K562 (cell line): Measurements from ENCODE around the gene LAMA3. TPM values are rescaled to one million over a fixed set of nuclear protein-coding genes. Genes with fewer than 3 reads are reported as not detected.

Source experiments
- ATAC-seq: fragments of 200-7000 bp; cut with Tn5 transposase; 3 replicates; pipeline ENCODE4 v1.9.1; 2020; ENCODE audit warnings: moderate library complexity
- BruUV-seq: library from RNA; stranded (reverse); fragments of 400-500 nt; replicated peaks from 2 replicates; lab custom pipeline; 2021; lab: Mats Ljungman, UMichigan
- CTCF ChIA-PET: fragments of 300-600 bp; formaldehyde crosslinking; extraction: SDS; loops from one replicate; lab custom pipeline; 2021; ENCODE audit warnings: low intra/inter-chr PET ratio; lab: Yijun Ruan, JAX
- POLR2A ChIA-PET: fragments of 300-600, 350-650 bp; sonication (Branson Sonifier 250); formaldehyde crosslinking; extraction: SDS; loops from one replicate; lab custom pipeline; 2021; ENCODE audit warnings: antibody characterized with exemption, inconsistent platforms; lab: Yijun Ruan, JAX
- DNase-seq, 4 experiments: peaks; one replicate each; pipeline versions ENCODE4 v3.0.0 to v3.0.0-alpha.2; 2011 to 2018; ENCODE audit warnings: low spot score in 3 of 4, mixed read lengths in 3 of 4; ENCODE audit errors: extremely low read depth in 1 of 4
- FAIRE-seq: peaks from 2 replicates; lab custom pipeline; 2011; peaks lifted over from hg19 to GRCh38; lab: Jason Lieb, UNC
- H2AFZ ChIP-seq: 2 replicates; pipeline ENCODE4 v1.6.0; 2011; ENCODE audit warnings: low read depth, low read length, control low read depth, inconsistent platforms
- H3K27ac ChIP-seq: fragments of 200-600 bp; 3 replicates; pipeline ENCODE4 v1.8.0; 2011; ENCODE audit warnings: low read depth, mild to moderate bottlenecking, control low read depth, inconsistent platforms, low read length, moderate library complexity, mixed read lengths; ENCODE audit errors: extremely low read depth
- H3K27me3 ChIP-seq, 2 experiments: fragments of 300-600 bp in 1 of 2; 2 replicates in 1 of 2; 3 replicates in 1 of 2; pipeline versions ENCODE4 v1.6.0 to v1.8.0; 2011; ENCODE audit warnings: inconsistent platforms in 2 of 2, low read length in 2 of 2, mild to moderate bottlenecking in 1 of 2, mixed read lengths in 1 of 2, moderate library complexity in 1 of 2; ENCODE audit not compliant: control insufficient read depth in 2 of 2, insufficient read depth in 2 of 2
- H3K36me3 ChIP-seq: fragments of 300-600 bp; 3 replicates; pipeline ENCODE4 v1.8.0; 2011; ENCODE audit warnings: mild to moderate bottlenecking, low read length, inconsistent platforms; ENCODE audit not compliant: control insufficient read depth, insufficient read depth
- H3K4me1 ChIP-seq, 2 experiments: fragments of 200-600 bp in 1 of 2; replicated peaks in 1 of 2; 2 replicates in 1 of 2; 3 replicates in 1 of 2; pipeline versions ENCODE4 v1.5.1 to v1.8.0; 2011; ENCODE audit warnings: inconsistent platforms in 2 of 2, low read length in 2 of 2, mild to moderate bottlenecking in 1 of 2, mixed read lengths in 1 of 2, moderate library complexity in 1 of 2; ENCODE audit not compliant: control insufficient read depth in 2 of 2, insufficient read depth in 2 of 2
- H3K4me2 ChIP-seq: 2 replicates; pipeline ENCODE4 v1.6.1; 2011; ENCODE audit warnings: low read length, control low read depth, inconsistent platforms, mixed read lengths; ENCODE audit not compliant: insufficient read depth
- H3K4me3 ChIP-seq: fragments of 200-600 bp; sonication (generic), shearing (Covaris generic); 2 replicates; pipeline ENCODE4 v1.5.1; 2016; ENCODE audit warnings: control low read depth, inconsistent platforms
- H3K79me2 ChIP-seq: fragments of 200-600 bp; 3 replicates; pipeline ENCODE4 v1.8.0; 2011; ENCODE audit warnings: low read length, inconsistent platforms; ENCODE audit not compliant: control insufficient read depth, insufficient read depth
- H3K9ac ChIP-seq, 2 experiments: 2 replicates each; pipeline versions ENCODE4 v1.6.0 to v1.6.1; 2011; ENCODE audit warnings: low read depth in 2 of 2, low read length in 2 of 2, control low read depth in 1 of 2, inconsistent platforms in 1 of 2, mild to moderate bottlenecking in 1 of 2, mixed read lengths in 1 of 2; ENCODE audit not compliant: insufficient read depth in 1 of 2
- H3K9me1 ChIP-seq: one replicate; pipeline ENCODE4 v1.6.0; 2011; ENCODE audit warnings: inconsistent platforms, mild to moderate bottlenecking, low read length, moderate library complexity; ENCODE audit not compliant: control insufficient read depth, insufficient read depth
- H3K9me3 ChIP-seq: replicated peaks from 2 replicates; pipeline ENCODE4 v1.5.1; 2011; ENCODE audit warnings: low read depth, low read length, inconsistent platforms; ENCODE audit not compliant: control insufficient read depth, insufficient read depth
- H4K20me1 ChIP-seq: replicated peaks from 2 replicates; pipeline ENCODE4 v1.6.1; 2011; ENCODE audit warnings: low read length, inconsistent platforms, mixed read lengths; ENCODE audit not compliant: control insufficient read depth, insufficient read depth
- DLX4 ChIP-seq: fragments of 250-450 bp; sonication (Bioruptor Pico); IDR thresholded peaks from 2 replicates; pipeline ENCODE4 v1.6.1; 2021; ENCODE audit warnings: mild to moderate bottlenecking
- ESRRB ChIP-seq: fragments of 250-450 bp; sonication (Bioruptor Pico); IDR thresholded peaks from 2 replicates; pipeline ENCODE4 v1.5.0; 2020; ENCODE audit warnings: mild to moderate bottlenecking, moderate library complexity, borderline replicate concordance
- FOXK1 ChIP-seq: sonication (generic); formaldehyde crosslinking; IDR thresholded peaks from 2 replicates; pipeline ENCODE4 v1.8.0; 2022; ENCODE audit warnings: missing genetic modification reagents, mild to moderate bottlenecking, borderline replicate concordance
- KHSRP ChIP-seq: fragments of 450-650 bp; IDR thresholded peaks from 2 replicates; pipeline ENCODE4 v1.6.1; 2017
- RAD21 ChIP-seq, 2 experiments: fragments of 250-450 bp in 1 of 2; fragments of 450-650 bp in 1 of 2; sonication (Bioruptor Pico) in 1 of 2; formaldehyde crosslinking in 1 of 2; IDR thresholded peaks in 1 of 2; conservative IDR thresholded peaks in 1 of 2; 2 replicates each; pipeline versions ENCODE4 v1.4.0 to v1.8.0; 2020 to 2022; ENCODE audit warnings: mild to moderate bottlenecking in 2 of 2, moderate library complexity in 1 of 2
- WGBS: fragments of 100-300 bp; shearing (Covaris generic); methylation state at CpG from one replicate; pipeline ENCODE4 v1.1.6; 2016; ENCODE audit warnings: low coverage, mixed read lengths; ENCODE audit not compliant: insufficient coverage; ENCODE audit errors: missing lambda C conversion rate; 5-methylcytosine and 5-hydroxymethylcytosine counted together
- in situ Hi-C: fragments of 300-500 bp; cut with MboI; formaldehyde crosslinking; loops from 4 replicates; pipeline ENCODE4 v1.15.0; 2018; ENCODE audit warnings: inconsistent platforms, mixed read lengths
- intact Hi-C: fragments of 100-400 bp; cut with micrococcal nuclease; formaldehyde crosslinking; loops from 2 replicates; pipeline ENCODE4 v1.14.2; 2022
- polyA plus RNA-seq, 8 experiments: library from polyadenylated mRNA; depleted of rRNA in 4 of 8; stranded (reverse) in 5 of 8; unstranded in 3 of 8; fragments of >200 nt; fragmentation: Nextera tagmentation in 2 of 8; fragmentation: Illumina TruSeq in 1 of 8; extraction: Ambion mirVana in 2 of 8; extraction: Trizol in 1 of 8; gene quantifications; 2 replicates each; pipeline versions ENCODE4 v1.2.1 to v1.2.3, GENCODE V29; 2011 to 2014; ENCODE audit warnings: inconsistent platforms in 1 of 8, missing spikeins in 1 of 8
- total RNA-seq, 7 experiments: library from RNA; depleted of rRNA in 6 of 7; stranded (reverse); fragments of >200 nt in 6 of 7; fragmentation: Illumina TruSeq in 2 of 7; extraction: Trizol in 2 of 7; gene quantifications; 2 replicates each; pipeline versions ENCODE4 v1.2.1 to v1.2.3, GENCODE V29; 2011 to 2021; ENCODE audit warnings: low replicate concordance in 1 of 7
- TF ChIP-seq, protein P1 (sequence below): fragments of 450-650 bp; formaldehyde crosslinking; IDR thresholded peaks from 2 replicates; pipeline ENCODE4 v1.4.0; 2020; ENCODE audit warnings: mild to moderate bottlenecking, mixed read lengths

LAMA3 gene
- total and polyA plus RNA-seq, 9 of the 15 experiments (the other 6 are each of a cell fraction or from before 2014, with no cell fraction given): 0.07 TPM; not detected in 8

- Histone ChIP-seq H3K27ac (no peak overlapping the region), H3K4me2 (no peak overlapping the region), H4K20me1 (no peaks in the 10 kb centered on the region), H3K79me2 (no peaks in the 10 kb centered on the region), H3K9me1 (no peaks in the 10 kb centered on the region), H2AFZ (no peak overlapping the region), H3K4me3 (no peak overlapping the region), H3K36me3 (no peaks in the 10 kb centered on the region), H3K4me1 (no peaks in the 10 kb centered on the region), H3K27me3 (peaks cover 0 to 10% of the 10 kb centered on the region in 2 experiments; a peak in 3 of 5 replicates), H3K9ac (no peak overlapping the region), H3K9me3 (no peaks in the 10 kb centered on the region)
- in situ Hi-C loops (no loop called here), intact Hi-C loops (no loop called here)
- ChIA-PET POLR2A (interaction anchor here (0.7 kb wide), 2 partner anchors 9 to 195 kb away, joined by 3 read pairs; no protein-coding TSS in a partner anchor), CTCF (no interaction called here)
- TF ChIP-seq DLX4 (no peak), ESRRB (no peak), FOXK1 (CRISPR knock-in tag) (no peak), KHSRP (no peak), RAD21 (CRISPR knock-in tag; conservative IDR thresholded peaks at IDR 0.05 in 1 of 2, IDR thresholded peaks at IDR 0.05 in 1 of 2) (no peak)
- TF ChIP-seq, protein P1, sequence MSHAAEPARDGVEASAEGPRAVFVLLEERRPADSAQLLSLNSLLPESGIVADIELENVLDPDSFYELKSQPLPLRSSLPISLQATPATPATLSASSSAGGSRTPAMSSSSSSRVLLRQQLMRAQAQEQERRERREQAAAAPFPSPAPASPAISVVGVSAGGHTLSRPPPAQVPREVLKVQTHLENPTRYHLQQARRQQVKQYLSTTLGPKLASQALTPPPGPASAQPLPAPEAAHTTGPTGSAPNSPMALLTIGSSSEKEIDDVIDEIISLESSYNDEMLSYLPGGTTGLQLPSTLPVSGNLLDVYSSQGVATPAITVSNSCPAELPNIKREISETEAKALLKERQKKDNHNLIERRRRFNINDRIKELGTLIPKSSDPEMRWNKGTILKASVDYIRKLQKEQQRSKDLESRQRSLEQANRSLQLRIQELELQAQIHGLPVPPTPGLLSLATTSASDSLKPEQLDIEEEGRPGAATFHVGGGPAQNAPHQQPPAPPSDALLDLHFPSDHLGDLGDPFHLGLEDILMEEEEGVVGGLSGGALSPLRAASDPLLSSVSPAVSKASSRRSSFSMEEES (CRISPR knock-in tag): no peak
- no peak for ATAC-seq
- BruUV-seq: no TSS peak
- no peak for DNase-seq
- 0% methylated on average over 2 of the region's 2 CpGs for WGBS
- no peak for FAIRE-seq
Observed at GRCh38 chr18:23838233-23838632, 149.0 kb downstream of the LAMA3 start.
